HEK293T (cell line): ENCODE data around the gene TPP1.

ENCODE experiments used
- ARNT ChIP-seq: fragments of 450-650 bp; IDR thresholded peaks from 2 replicates; pipeline ENCODE4 v1.6.1; 2017; ENCODE audit warnings: mild to moderate bottlenecking
- BHLHE40 ChIP-seq: fragments of 450-650 bp; IDR thresholded peaks from 2 replicates; pipeline ENCODE4 v1.6.1; 2016; ENCODE audit warnings: mild to moderate bottlenecking, moderate library complexity, borderline replicate concordance
- CTBP1 ChIP-seq: fragments of 450-650 bp; IDR thresholded peaks from 2 replicates; pipeline ENCODE4 v1.6.1; 2016; ENCODE audit warnings: borderline replicate concordance
- ELF4 ChIP-seq: fragments of 450-650 bp; IDR thresholded peaks from 2 replicates; pipeline ENCODE4 v1.6.1; 2017; ENCODE audit warnings: antibody characterized with exemption
- FOXK2 ChIP-seq: fragments of 450-650 bp; IDR thresholded peaks from 2 replicates; pipeline ENCODE4 v1.6.1; 2016; ENCODE audit warnings: mild to moderate bottlenecking
- FOXM1 ChIP-seq: fragments of 450-650 bp; IDR thresholded peaks from 2 replicates; pipeline ENCODE4 v1.6.1; 2017; ENCODE audit warnings: mild to moderate bottlenecking, borderline replicate concordance
- HDGF ChIP-seq: fragments of 450-650 bp; IDR thresholded peaks from 2 replicates; pipeline ENCODE4 v1.6.1; 2017; ENCODE audit warnings: antibody characterized with exemption, borderline replicate concordance
- LEF1 ChIP-seq: fragments of 450-650 bp; IDR thresholded peaks from 2 replicates; pipeline ENCODE4 v1.6.1; 2017; ENCODE audit warnings: mild to moderate bottlenecking, borderline replicate concordance
- NFRKB ChIP-seq: fragments of 450-650 bp; IDR thresholded peaks from 2 replicates; pipeline ENCODE4 v1.6.1; 2016; ENCODE audit warnings: mild to moderate bottlenecking, moderate library complexity
- SP1 ChIP-seq: fragments of 450-650 bp; IDR thresholded peaks from 2 replicates; pipeline ENCODE4 v1.6.1; 2017
- SUZ12 ChIP-seq: fragments of 450-650 bp; IDR thresholded peaks from 2 replicates; pipeline ENCODE4 v1.6.1; 2016; ENCODE audit warnings: mild to moderate bottlenecking
- TARDBP ChIP-seq: fragments of 450-650 bp; IDR thresholded peaks from 2 replicates; pipeline ENCODE4 v1.6.1; 2016

GRCh38 chr11:6647836-6648235, 28.6 kb upstream of the TPP1 start:
- no peak for TF ChIP-seq CTBP1
- no peak for TF ChIP-seq NFRKB
- TF ChIP-seq FOXM1 = no peak
- TF ChIP-seq BHLHE40 = no peak
- no peak for TF ChIP-seq SUZ12
- TF ChIP-seq ELF4 = no peak
- TF ChIP-seq SP1 = no peak
- TF ChIP-seq ARNT = no peak
- TF ChIP-seq LEF1 = no peak
- TF ChIP-seq FOXK2 = no peak
- no peak for TF ChIP-seq HDGF
- TF ChIP-seq TARDBP = no peak
